DND-41 (cell line): ENCODE results near the gene SDC4.

Experiments
- CTCF ChIP-seq: IDR thresholded peaks from 2 replicates; pipeline ENCODE4 v1.5.1; 2012; ENCODE audit warnings: borderline replicate concordance, low read length, moderate library complexity, mild to moderate bottlenecking; ENCODE audit not compliant: poor library complexity, severe bottlenecking; ENCODE audit errors: extremely low read depth
- EZH2 ChIP-seq: IDR thresholded peaks from 3 replicates; pipeline ENCODE4 v1.6.1; 2012; ENCODE audit warnings: borderline replicate concordance, low read depth, mild to moderate bottlenecking, moderate library complexity, low read length, inconsistent platforms; ENCODE audit not compliant: severe bottlenecking

GRCh38 chr20:45365444-45365970 lies 17.3 kb upstream of the SDC4 start:
- TF ChIP-seq CTCF (no peak), EZH2 (no peak)
